IPS-NIHi7 (cell line): ENCODE measurements around the gene TMSB4X.
"Not testable (repeated sequence)": the region's sequence is repeated elsewhere in the genome, so short reads cannot be mapped to it uniquely, and the experiment has no call there.

ENCODE experiments used
- DNase-seq: peaks from one replicate; pipeline ENCODE4 v3.0.0; 2012; ENCODE audit warnings: mixed read lengths; ENCODE audit errors: extremely low spot score

The TMSB4X gene

DNA sequence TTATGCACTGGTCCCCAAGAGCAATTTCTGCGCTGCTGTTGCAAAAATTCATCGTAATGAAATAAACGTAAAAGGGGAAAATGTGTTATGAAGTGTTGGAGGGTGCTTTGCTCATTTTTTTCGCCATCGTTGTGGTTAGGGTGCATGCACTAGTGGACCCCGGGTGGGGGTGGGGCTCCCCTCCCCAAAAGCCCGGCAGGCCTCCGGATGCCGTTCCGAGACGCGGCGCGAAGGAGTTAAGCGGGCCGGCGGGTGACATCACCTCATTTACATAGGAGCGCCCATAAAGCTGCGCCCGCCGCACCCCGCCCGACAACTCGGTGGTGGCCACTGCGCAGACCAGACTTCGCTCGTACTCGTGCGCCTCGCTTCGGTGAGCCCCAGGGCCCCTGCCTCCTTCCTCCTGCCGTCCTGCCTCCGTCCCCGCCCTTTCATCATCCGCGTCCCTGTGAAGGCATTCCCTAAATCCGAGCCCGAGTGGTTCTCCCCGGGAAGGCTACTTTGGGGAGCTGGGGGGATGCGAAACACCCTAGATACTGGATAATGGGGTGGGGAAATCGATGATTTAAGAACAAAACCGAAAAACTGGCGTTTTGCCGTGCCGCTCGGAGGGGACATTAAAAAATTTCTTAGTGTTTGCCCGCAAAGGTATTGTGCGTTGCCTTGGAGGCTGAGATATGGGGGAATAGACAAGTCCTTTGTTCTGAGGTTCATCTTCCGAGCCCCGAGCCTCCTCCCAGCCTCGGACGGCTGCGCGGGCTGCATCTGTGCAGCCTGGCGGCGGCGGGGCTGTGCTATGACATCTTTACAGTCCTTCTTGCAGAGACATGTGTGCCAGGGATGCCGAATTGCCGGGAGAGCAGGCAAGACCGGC is at the start of gene TMSB4X:
Gene TMSB4X (plus strand): TSS at position 315 of the 874 bp plus-strand sequence.
- DNase-seq: peak; percentile 81

DNA sequence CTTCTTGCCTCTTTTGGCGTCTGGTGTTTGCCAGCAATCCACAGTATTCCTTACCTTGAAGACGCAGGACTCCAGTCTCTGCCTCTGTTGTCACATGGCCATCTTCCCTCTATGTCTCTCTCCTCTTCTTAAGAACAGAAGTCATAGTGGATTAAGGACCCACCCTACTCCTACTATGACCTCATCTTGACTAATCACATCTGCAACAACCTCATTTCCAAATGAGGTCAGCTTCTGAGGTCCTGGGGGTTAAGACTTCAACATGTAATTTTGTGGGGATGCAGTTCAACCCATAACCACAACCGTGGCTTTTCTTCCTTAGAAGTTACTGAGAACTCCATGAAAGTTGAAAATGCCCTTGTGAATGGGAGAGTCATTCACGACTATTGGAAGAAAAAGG is 45.2 kb upstream of the TMSB4X start:
- DNase-seq: no peak

DNA sequence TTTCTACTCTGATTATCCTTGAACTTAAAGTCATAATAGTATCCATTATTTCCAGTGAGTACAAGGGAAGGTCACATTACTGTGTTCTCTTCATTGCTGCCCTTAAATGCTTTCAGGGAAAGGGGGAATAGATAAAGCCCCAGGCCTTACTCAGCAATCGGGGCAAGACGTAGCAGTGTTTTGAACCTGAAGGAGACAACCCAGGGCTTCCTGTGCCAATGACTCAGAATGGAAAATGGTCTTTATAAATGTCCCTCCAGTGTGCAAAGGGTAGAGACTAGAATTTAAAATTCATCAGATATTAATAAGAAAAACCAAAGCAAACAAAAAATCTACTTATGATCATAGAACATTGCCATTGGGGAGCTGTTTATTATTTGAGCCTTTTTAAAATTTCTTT is 44.8 kb upstream of the TMSB4X start:
- DNase-seq: no peak

DNA sequence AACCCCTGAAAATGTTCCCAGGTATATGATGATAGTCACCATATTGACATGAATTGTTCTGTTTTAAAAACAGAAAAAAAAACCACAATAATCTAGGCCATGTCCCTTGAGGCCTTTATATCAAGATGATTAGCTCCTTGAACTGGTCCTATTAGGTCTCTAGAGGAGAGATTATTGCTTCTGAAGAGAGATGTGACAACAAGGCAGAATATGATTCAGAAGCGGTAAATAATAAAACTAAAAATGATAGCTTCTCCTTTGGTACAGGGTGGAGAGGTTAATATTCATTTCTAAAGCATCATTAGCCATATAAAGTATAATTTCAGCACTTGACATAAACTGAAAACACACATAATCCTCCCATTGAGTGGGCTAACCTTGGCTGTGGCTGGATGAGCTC is 42.7 kb upstream of the TMSB4X start:
- DNase-seq: no peak

DNA sequence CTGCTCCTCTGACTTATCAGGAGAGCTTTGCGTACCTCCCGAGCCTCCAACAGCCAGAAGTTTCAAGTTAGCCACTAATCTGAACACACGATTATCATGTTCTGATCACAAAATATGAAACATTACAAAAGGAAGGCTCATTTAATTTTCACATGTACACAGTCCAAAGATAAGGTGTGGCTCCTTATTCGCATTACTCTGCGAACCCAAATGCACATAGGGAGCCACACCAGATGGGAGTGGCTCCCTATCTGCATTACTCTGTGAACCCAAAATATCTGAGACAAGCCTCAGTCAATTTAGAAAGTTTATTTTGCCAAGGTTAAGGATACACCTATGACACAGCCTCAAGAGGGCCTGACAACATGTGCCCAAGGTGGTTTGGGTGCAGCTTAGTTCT is 40.1 kb upstream of the TMSB4X start:
- no peak for DNase-seq

DNA sequence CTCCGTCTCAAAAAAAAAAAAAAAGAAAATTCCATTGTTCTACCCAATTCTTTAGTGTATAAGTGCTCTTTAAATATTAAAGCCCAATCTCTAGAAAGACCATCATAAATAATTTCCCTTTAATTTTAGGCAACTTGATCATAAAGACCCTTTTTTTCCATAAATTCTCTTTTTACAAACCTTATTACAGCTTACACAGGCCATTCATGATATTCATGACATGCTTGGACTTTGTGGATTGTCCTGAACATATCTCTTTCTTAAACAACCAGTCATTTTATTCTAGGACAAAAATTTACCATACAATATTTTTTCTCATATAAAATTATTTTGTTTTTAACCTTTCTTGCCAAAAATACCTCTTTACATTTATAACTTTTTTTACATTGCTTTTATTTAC is 38.0 kb upstream of the TMSB4X start:
- DNase-seq: no peak

GRCh38 chrX:12940471-12940870 is 34.4 kb upstream of the TMSB4X start:
- not testable (repeated sequence) for DNase-seq

GRCh38 chrX:12943592-12943991 is 31.3 kb upstream of the TMSB4X start:
- not testable (repeated sequence) for DNase-seq

DNA sequence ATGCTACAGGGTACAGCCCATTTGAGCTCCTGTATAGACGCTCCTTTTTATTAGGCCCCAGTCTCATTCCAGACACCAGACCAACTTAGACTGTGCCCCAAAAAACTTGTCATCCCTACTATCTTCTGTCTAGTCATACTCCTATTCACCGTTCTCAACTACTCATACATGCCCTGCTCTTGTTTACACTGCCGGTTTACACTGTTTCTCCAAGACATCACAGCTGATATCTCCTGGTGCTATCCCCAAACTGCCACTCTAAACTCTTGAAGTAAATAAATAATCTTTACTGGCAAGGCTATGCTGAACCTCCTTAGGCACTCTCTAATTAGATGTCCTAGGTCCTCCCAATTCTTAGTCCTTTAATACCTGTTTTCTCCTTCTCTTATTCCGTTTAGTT is 30.5 kb upstream of the TMSB4X start:
- not testable (repeated sequence) for DNase-seq

- no peak for DNase-seq
Measured at GRCh38 chrX:12945494-12945893, 29.4 kb upstream of the TMSB4X start.

- DNase-seq: no peak
Measured at GRCh38 chrX:12946406-12946805, 28.5 kb upstream of the TMSB4X start.

GRCh38 chrX:12946838-12947544 is 27.9 kb upstream of the TMSB4X start:
- peak; percentile 89 for DNase-seq

DNA sequence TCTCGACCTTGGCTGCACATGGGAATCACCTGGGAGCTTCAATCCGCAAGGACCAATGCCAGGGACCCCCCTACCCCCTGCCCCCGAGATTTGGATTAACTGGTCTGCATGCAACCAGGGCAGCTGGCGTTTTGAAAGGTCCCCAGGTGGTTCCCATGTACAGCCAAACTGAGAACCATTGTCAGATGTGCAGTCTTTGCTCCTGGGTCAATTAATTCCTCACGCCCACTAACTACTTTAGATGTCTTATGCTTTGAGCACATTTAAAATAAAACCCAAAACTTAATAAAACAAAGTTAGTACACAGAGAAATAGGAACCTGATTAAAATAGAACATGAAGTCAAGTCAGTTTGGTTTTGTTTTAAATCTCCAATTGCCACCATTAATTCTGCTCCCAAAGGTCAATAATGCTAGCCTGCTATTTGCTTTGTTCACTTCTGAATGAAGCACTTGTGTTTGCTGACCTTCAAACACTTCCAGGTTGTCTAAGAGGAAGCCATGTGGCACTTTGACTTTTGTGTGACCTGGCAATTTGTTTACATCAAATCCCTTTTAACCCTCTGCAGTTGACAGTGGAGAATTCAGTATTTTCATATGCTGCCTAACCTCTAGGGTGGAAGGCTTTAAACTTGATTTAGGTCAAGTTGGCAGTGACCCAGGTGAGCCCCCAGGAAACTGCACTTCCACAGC is 27.2 kb upstream of the TMSB4X start:
- DNase-seq: no peak

DNA sequence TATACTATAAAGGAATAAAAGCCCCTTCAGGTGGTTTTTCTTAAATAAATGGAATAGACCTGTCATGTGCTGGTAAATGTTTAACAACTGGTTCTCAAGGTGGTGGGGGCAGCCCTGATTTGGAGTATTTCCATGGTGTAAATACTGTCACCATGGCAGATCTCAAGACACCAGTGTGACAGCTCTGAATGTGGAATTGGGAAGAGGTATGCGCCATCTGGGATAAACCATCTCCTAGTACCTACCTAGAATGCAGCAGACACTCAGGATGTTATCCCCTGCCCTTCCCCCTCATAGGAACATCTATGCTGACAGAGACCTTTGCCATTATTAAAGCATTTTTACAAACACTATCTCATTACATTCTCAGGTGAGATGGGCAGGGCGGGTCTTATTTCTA is 26.4 kb upstream of the TMSB4X start:
- DNase-seq: no peak

GRCh38 chrX:12949205-12949926 is 25.5 kb upstream of the TMSB4X start:
- DNase-seq: no peak

GRCh38 chrX:12949927-12950656 is 24.8 kb upstream of the TMSB4X start:
- DNase-seq: no peak

DNA sequence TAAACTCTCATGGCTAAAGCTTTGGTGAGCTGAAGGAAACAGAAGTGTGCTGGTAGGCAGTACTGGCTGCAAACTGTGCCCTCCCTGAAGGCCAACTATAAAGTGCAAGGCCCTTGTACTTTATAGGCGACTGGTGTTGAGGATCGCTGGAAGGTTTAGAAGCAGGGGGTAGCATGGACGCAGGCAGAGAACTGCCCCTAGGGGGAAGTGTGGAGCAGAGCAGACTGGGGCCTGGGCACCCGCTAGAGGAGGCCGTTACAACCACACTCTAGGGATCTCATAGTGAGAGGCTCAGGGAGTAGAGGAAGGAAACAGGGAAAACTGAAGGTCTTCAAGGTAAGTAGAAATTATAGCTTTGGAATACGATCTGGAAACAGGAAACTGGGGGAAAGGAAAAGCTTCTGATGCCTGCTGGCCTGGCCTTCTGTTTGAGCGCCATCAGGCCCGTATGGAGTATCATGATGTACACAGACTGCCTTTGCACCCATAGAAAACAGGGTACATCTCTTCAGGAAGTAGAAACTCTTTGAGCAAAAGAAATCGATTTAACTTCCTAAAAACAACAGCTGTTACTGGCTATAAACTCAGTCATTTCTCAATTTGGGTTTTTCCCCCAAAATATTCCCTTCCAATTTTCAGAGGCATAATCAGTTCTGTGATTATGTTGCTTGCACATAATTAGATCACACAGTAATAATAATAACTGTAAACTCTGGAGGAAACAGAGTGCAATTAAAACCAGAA is 23.9 kb upstream of the TMSB4X start:
- DNase-seq: peak; percentile 87

- DNase-seq: no peak
Measured at GRCh38 chrX:12951595-12951975, 23.3 kb upstream of the TMSB4X start.

GRCh38 chrX:12953420-12953819 is 21.5 kb upstream of the TMSB4X start:
- no peak for DNase-seq

DNA sequence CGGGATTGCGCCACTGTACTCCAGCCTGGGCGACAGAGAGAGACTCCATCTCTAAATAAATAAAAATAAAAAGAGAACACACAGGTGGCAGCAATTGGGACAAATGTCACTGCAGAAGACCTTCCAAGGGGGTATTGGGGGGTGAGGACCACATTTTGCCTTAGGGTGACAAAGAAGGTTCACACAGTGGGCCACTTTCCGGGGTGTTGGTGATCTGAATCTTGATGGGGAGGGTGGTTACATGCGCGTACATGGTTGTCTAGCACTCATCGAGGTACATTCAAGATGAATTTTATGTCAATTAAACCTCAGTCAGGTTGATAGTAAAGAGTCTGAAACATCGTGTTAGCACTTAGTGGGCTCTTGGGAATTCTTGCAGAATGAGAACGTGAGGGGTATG is 20.5 kb upstream of the TMSB4X start:
- no peak for DNase-seq
